Measurements from ENCODE around the gene CARF.

DNA sequence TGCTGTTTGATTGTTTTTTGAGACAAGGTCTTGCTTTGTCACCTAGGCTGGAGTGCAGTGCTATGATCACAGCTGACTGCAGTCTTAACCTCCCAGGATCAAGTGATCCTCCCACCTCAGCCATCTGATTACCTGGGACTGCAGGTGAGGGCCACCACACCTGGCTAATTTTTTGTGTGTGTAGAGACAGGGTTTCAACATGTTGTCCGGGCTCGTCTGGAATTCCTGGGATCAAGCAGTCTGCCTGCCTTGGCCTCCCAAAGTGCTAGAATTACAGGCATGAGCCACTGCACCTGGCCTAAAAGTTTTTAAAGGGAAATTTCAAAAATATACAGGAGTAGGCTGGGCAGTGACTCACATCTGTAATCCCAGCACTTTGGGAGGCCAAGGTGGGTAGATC, 22.4 kb downstream of the CARF start:
- TF ChIP-seq, protein P1, sequence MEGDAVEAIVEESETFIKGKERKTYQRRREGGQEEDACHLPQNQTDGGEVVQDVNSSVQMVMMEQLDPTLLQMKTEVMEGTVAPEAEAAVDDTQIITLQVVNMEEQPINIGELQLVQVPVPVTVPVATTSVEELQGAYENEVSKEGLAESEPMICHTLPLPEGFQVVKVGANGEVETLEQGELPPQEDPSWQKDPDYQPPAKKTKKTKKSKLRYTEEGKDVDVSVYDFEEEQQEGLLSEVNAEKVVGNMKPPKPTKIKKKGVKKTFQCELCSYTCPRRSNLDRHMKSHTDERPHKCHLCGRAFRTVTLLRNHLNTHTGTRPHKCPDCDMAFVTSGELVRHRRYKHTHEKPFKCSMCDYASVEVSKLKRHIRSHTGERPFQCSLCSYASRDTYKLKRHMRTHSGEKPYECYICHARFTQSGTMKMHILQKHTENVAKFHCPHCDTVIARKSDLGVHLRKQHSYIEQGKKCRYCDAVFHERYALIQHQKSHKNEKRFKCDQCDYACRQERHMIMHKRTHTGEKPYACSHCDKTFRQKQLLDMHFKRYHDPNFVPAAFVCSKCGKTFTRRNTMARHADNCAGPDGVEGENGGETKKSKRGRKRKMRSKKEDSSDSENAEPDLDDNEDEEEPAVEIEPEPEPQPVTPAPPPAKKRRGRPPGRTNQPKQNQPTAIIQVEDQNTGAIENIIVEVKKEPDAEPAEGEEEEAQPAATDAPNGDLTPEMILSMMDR (IDR thresholded peaks at IDR 0.05 in 8 of 11, conservative IDR thresholded peaks at IDR 0.05 in 3 of 11) = no peak
- TF ChIP-seq POLR2A (IDR thresholded peaks at IDR 0.05) (no peak), POLR2AphosphoS5 (IDR thresholded peaks at IDR 0.05) (no peak)

All from spleen (tissue), 7 donors.